T-cell (primary cell): ENCODE results near the gene PRKCA. TPM values are rescaled to one million over a fixed set of nuclear protein-coding genes. Genes with fewer than 3 reads are reported as not detected.
"Not testable (repeated sequence)": the region's sequence is repeated elsewhere in the genome, so short reads cannot be mapped to it uniquely, and the experiment has no call there.

Experiments used
- ATAC-seq, 4 experiments: fragments of 200-7000 bp in 3 of 4; fragments of 150-1000 bp in 1 of 4; cut with Tn5 transposase; replicated peaks in 1 of 4; 1 replicate in 3 of 4; 2 replicates in 1 of 4; pipeline ENCODE4 v1.10.0; 2021; ENCODE audit warnings: moderate library complexity in 3 of 4, mild to moderate bottlenecking in 2 of 4, moderate number of reproducible peaks in 1 of 4
- CTCF ChIA-PET, 2 donors: fragments of 300-600 bp; sonication (Branson Sonifier 250); formaldehyde crosslinking; loops; one replicate each; lab custom pipeline; 2022; ENCODE audit warnings: antibody characterized with exemption in 2 of 2; lab: Charles Lee
- POLR2A ChIA-PET, 2 donors: fragments of 300-600 bp; sonication (Branson Sonifier 250); formaldehyde crosslinking; loops; one replicate each; lab custom pipeline; 2022; ENCODE audit warnings: antibody characterized with exemption in 2 of 2; lab: Charles Lee
- DNase-seq, 35 experiments: peaks; one replicate each; pipeline versions ENCODE4 v3.0.0 to v3.0.0-alpha.2; 2013 to 2023
- H3K27ac ChIP-seq: one replicate; pipeline ENCODE4 v1.5.1; 2013; ENCODE audit warnings: low read length
- H3K27me3 ChIP-seq, 2 experiments: replicated peaks in 1 of 2; 1 replicate in 1 of 2; 2 replicates in 1 of 2; pipeline versions ENCODE4 v1.6.1 to v1.7.0; 2013; ENCODE audit warnings: low read length in 1 of 2, mixed read lengths in 1 of 2; ENCODE audit not compliant: control insufficient read depth in 2 of 2, insufficient read depth in 2 of 2; ENCODE audit errors: extremely low read depth in 1 of 2
- H3K36me3 ChIP-seq, 2 donors: 1 replicate in 1 of 2; 2 replicates in 1 of 2; pipeline versions ENCODE4 v1.6.1 to v1.7.0; 2013; ENCODE audit warnings: low read length in 1 of 2; ENCODE audit not compliant: control insufficient read depth in 2 of 2, insufficient read depth in 1 of 2; ENCODE audit errors: extremely low read depth in 1 of 2
- H3K4me1 ChIP-seq, 2 experiments: 1 replicate in 1 of 2; 2 replicates in 1 of 2; pipeline versions ENCODE4 v1.6.1 to v1.7.0; 2013; ENCODE audit warnings: low read length in 2 of 2, mixed read lengths in 1 of 2; ENCODE audit not compliant: insufficient read depth in 2 of 2, control insufficient read depth in 1 of 2; ENCODE audit errors: extremely low read depth in 1 of 2
- H3K4me3 ChIP-seq, 2 donors: 1 replicate in 1 of 2; 2 replicates in 1 of 2; pipeline versions ENCODE4 v1.5.1 to v1.7.0; 2013; ENCODE audit warnings: mild to moderate bottlenecking in 2 of 2, low read length in 1 of 2, moderate library complexity in 1 of 2; ENCODE audit not compliant: control insufficient read depth in 1 of 2; ENCODE audit errors: extremely low read depth in 1 of 2
- H3K9me3 ChIP-seq: 2 replicates; pipeline ENCODE4 v1.7.0; 2013
- H3K27ac Mint-ChIP-seq, 2 donors: one replicate each; pipeline ENCODE4 v1.8.0; 2020 to 2021; ENCODE audit warnings: mild to moderate bottlenecking in 2 of 2, mixed read lengths in 2 of 2
- H3K27me3 Mint-ChIP-seq, 2 donors: one replicate each; pipeline ENCODE4 v1.8.0; 2021 to 2022; ENCODE audit warnings: mixed read lengths in 2 of 2
- H3K36me3 Mint-ChIP-seq: one replicate; pipeline ENCODE4 v1.8.0; 2021; ENCODE audit warnings: mixed read lengths
- H3K4me1 Mint-ChIP-seq, 3 donors: one replicate each; pipeline ENCODE4 v1.8.0; 2020 to 2022; ENCODE audit warnings: mixed read lengths in 3 of 3, mild to moderate bottlenecking in 1 of 3
- H3K4me3 Mint-ChIP-seq, 3 donors: one replicate each; pipeline ENCODE4 v1.8.0; 2020 to 2022; ENCODE audit warnings: mild to moderate bottlenecking in 3 of 3, mixed read lengths in 3 of 3, moderate library complexity in 3 of 3
- H3K9me3 Mint-ChIP-seq, 3 donors: one replicate each; pipeline ENCODE4 v1.8.0; 2020 to 2022; ENCODE audit warnings: mixed read lengths in 3 of 3
- WGBS: methylation state at CpG from one replicate; pipeline ENCODE4 v1.1.5; 2013; ENCODE audit warnings: missing lambda C conversion rate; ENCODE audit not compliant: insufficient coverage; 5-methylcytosine and 5-hydroxymethylcytosine counted together
- total RNA-seq, 35 experiments: library from RNA in 6 of 35; stranded (reverse) in 6 of 35; fragments of 120-200 nt in 1 of 35; gene quantifications; one replicate each; pipeline versions ENCODE4 v1.2.1 to v1.2.4 and lab custom pipeline; 2013 to 2026

PRKCA gene
- total RNA-seq, 5 donors from 2014 or later (not counting 1 experiment from before 2014, with no cell fraction given), result 75.9 to 128 (median 82.0) TPM

DNA sequence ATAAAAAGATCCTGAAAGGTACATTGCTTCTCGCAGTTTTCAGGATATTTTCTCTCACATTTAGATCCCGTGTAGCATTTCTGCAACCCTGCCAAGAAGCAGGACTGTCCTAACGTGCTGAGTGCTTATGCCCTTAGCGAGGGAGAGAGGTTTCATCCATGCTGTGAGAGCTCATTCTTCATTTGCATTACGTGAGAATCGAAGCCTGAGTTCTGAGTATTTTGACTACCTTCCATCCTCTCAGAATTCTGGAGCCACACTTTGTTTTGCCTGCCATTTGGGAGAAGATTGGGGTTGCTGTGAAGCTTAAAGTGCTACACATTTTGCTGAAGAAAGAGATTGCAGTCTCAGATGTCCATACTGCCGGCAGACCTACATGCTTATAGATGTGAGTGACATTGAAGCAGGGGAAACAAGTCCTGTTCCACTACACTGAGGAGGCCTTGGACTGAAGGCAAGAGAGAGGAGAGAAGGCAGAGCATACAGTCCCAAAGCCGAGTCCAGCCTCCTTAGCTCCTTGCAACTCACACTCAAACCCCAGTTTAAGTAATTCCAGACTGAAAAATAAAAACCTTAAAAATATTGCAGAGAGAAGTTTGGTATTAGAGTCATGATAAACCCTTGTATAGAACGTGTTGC, 183.0 kb downstream of the PRKCA start:
- ChIA-PET POLR2A (no interaction called here), CTCF (interaction anchor here in 1 of 2 donors (0.6 kb wide), 1 partner anchor 17 kb away, joined by 3 read pairs; no protein-coding TSS in a partner anchor)
- Mint-ChIP-seq H3K27me3 (no peaks in the 10 kb centered on the region), H3K4me3 (no peak overlapping the region), H3K9me3 (no peaks in the 10 kb centered on the region), H3K27ac (no peak overlapping the region), H3K36me3 (peaks cover 5% of the 10 kb centered on the region), H3K4me1 (peaks cover 56 to 75% (median 59%) of the 10 kb centered on the region in 3 donors)
- Histone ChIP-seq H3K9me3 (no peaks in the 10 kb centered on the region), H3K4me3 (no peak overlapping the region), H3K27me3 (no peaks in the 10 kb centered on the region), H3K4me1 (peaks cover 0 to under 1% of the 10 kb centered on the region in 2 experiments), H3K27ac (no peak overlapping the region), H3K36me3 (peaks cover 0 to 2% of the 10 kb centered on the region in 2 donors)
- DNase-seq (no peak), ATAC-seq (no peak)
- WGBS, result 92% methylated on average over 6 of the region's 9 CpGs

DNA sequence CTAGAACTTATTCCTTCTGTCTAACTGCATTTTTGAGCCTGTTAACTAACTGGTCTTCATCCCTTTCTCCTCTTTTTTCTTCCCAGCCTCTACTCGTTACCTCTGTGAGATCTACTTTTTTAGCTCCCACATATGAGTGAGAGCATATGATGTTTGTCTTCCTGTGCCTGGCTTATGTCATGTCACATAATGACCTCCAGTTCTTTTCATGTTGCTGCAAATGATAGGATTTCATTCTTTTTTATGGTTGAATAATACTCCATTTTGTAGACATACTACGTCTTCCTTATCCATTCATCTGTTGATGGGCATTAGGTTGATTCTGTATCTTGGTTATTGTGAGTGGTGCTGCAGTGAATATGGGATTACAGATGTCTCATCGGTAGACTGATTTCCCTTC, 184.7 kb downstream of the PRKCA start:
- DNase-seq, result no peak
- WGBS, result no CpG with 5 or more reads among the region's 3 CpGs
- Histone ChIP-seq H3K4me1 (peaks cover 0 to 4% of the 10 kb centered on the region in 2 experiments), H3K9me3 (no peaks in the 10 kb centered on the region), H3K27me3 (no peaks in the 10 kb centered on the region), H3K27ac (no peak overlapping the region), H3K36me3 (no peaks in the 10 kb centered on the region), H3K4me3 (no peak overlapping the region)
- H3K27me3 Mint-ChIP-seq, result no peaks in the 10 kb centered on the region
- peaks cover 6% of the 10 kb centered on the region for H3K36me3 Mint-ChIP-seq
- ChIA-PET POLR2A (no interaction called here), CTCF (no interaction called here)
- H3K4me1 Mint-ChIP-seq, result peaks cover 61 to 79% (median 68%) of the 10 kb centered on the region in 3 donors
- H3K9me3 Mint-ChIP-seq, result no peaks in the 10 kb centered on the region
- no peak for ATAC-seq
- no peak overlapping the region for H3K27ac Mint-ChIP-seq
- no peak overlapping the region for H3K4me3 Mint-ChIP-seq

DNA sequence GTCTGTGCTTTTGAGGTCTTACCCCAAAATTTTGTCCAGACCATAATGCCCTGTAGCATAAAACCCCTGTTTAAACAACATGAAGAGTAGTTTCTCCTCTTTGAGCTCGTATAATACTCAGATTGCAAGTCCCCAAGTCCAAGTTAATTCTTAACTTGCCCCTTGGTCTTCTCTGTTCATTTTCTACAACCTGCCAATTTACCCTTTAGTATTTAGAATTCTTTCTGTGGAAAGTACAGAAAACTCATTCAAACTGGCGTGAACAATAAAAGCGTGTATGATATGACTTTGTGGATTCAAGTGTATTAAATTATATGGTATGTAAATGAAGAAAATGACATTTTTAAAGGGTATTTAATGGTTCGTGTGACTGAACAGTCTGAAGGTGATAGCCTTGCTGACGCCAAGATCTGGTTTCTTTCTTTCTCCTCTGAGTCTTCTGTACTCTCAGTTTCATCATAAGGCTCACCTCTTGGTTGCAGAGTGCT, 185.6 kb downstream of the PRKCA start:
- Histone ChIP-seq H3K36me3 (no peaks in the 10 kb centered on the region), H3K4me3 (no peak overlapping the region), H3K27ac (no peak overlapping the region), H3K27me3 (no peaks in the 10 kb centered on the region), H3K9me3 (no peaks in the 10 kb centered on the region), H3K4me1 (peaks cover 0 to 6% of the 10 kb centered on the region in 2 experiments)
- H3K36me3 Mint-ChIP-seq, result peaks cover 11% of the 10 kb centered on the region
- H3K4me1 Mint-ChIP-seq, result peaks cover 64 to 88% (median 71%) of the 10 kb centered on the region in 3 donors
- H3K4me3 Mint-ChIP-seq, result no peak overlapping the region
- peak overlapping the region in 1 of 2 donors; percentile 12 for H3K27ac Mint-ChIP-seq
- DNase-seq (no peak), ATAC-seq (no peak)
- ChIA-PET CTCF (interaction anchor here in 1 of 2 donors (0.6 kb wide), 1 partner anchor 1134 kb away, joined by 5 read pairs; no protein-coding TSS in a partner anchor), POLR2A (no interaction called here)
- H3K27me3 Mint-ChIP-seq, result no peaks in the 10 kb centered on the region
- 100% methylated on average over 2 of the region's 5 CpGs for WGBS
- no peaks in the 10 kb centered on the region for H3K9me3 Mint-ChIP-seq

DNA sequence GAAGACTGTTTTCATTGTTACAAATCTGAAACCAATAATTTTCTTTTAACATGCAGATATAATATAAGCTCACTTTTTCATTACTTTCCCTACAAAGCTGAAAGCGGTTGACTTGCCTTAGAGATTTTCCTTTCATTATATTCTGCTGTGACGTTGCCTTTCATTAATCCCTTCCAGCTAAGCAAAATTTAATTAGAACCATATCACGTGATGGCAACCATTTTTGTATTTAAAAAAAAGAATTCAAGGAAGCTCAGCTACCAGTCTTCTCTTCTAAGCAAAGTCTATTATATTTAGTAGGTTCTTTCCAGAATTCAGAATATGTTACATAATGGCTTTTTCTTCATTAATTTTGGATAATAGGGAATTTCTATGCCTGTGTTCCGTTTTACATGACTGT, 186.5 kb downstream of the PRKCA start:
- peaks cover 71 to 94% (median 75%) of the 10 kb centered on the region in 3 donors for H3K4me1 Mint-ChIP-seq

DNA sequence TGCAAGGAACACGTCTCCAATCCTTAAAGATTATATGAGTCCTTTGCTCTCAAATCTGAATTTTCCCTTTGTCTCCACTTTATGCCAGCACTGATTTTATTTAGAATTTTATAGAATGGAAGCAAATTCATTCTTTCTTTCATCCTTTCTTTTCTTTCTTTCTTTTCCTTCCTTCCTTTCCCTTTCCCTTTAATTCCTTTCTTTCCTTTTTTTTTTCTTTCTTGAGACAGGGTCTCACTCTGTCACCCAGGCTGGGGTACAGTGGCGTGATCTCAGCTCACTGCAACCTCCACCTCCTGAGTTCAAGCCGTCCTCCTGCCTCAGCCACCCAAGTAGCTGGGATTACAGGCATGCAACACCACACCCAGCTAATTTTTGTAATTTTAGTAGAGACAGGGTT, 187.2 kb downstream of the PRKCA start:
- H3K27me3 Mint-ChIP-seq, H3K9me3 ChIP-seq, H3K4me3 Mint-ChIP-seq, H3K27ac Mint-ChIP-seq, H3K9me3 Mint-ChIP-seq, H3K4me3 ChIP-seq, DNase-seq, CTCF ChIA-PET, H3K27me3 ChIP-seq, H3K27ac ChIP-seq, H3K36me3 ChIP-seq, POLR2A ChIA-PET, ATAC-seq: not testable (repeated sequence)
- H3K4me1 ChIP-seq, result peaks cover 5 to 16% of the 10 kb centered on the region in 2 experiments
- Mint-ChIP-seq H3K36me3 (peaks cover 14% of the 10 kb centered on the region), H3K4me1 (peaks cover 73 to 94% (median 79%) of the 10 kb centered on the region in 3 donors)
- WGBS, result 100% methylated on average over 1 of the region's 3 CpGs

More for the DNA sequence above, 186.5 kb downstream of the PRKCA start:
- Mint-ChIP-seq H3K27ac (no peak overlapping the region), H3K36me3 (peaks cover 11% of the 10 kb centered on the region), H3K9me3 (no peaks in the 10 kb centered on the region), H3K27me3 (no peaks in the 10 kb centered on the region), H3K4me3 (no peak overlapping the region)
- Histone ChIP-seq H3K9me3 (no peaks in the 10 kb centered on the region), H3K27ac (no peak overlapping the region), H3K4me1 (peaks cover 5 to 10% of the 10 kb centered on the region in 2 experiments), H3K4me3 (no peak overlapping the region), H3K36me3 (peaks cover 0 to 2% of the 10 kb centered on the region in 2 donors), H3K27me3 (no peaks in the 10 kb centered on the region)
- DNase-seq (no peak), ATAC-seq (no peak)
- no CpG with 5 or more reads among the region's 4 CpGs for WGBS
- POLR2A ChIA-PET, result no interaction called here
- CTCF ChIA-PET, result interaction anchor here in 1 of 2 donors (0.6 kb wide), 1 partner anchor 1133 kb away, joined by 5 read pairs; no protein-coding TSS in a partner anchor

DNA sequence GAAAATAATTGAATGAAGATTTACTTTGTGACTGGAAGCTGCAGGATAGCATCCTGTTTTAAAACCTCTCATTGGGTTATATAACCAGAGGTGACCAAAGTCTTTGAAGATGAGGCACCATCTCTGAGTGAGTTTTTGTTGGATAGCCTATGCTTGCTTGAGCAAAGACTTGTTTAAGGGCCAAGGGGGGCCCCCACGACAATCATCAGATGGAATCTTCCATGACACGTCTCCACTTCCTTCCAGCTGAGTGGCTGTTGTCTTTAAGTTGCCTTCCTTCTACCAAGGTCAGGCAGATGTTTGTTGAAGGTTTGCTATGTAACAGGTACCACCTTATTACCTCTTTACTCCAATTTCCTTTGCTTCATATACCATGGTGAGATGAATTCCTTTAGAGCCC, 188.8 kb downstream of the PRKCA start:
- H3K4me1 Mint-ChIP-seq, result peaks cover 74 to 87% (median 80%) of the 10 kb centered on the region in 3 donors
- no peaks in the 10 kb centered on the region for H3K27me3 ChIP-seq
- no CpG with 5 or more reads among the region's 2 CpGs for WGBS
- no peak overlapping the region for H3K4me3 Mint-ChIP-seq
- H3K27me3 Mint-ChIP-seq, result no peaks in the 10 kb centered on the region
- H3K9me3 ChIP-seq, result no peaks in the 10 kb centered on the region
- no peaks in the 10 kb centered on the region for H3K9me3 Mint-ChIP-seq
- peak overlapping the region; percentile 4 to 83 for H3K27ac Mint-ChIP-seq
- ChIA-PET CTCF (no interaction called here), POLR2A (no interaction called here)
- peaks cover 0 to 2% of the 10 kb centered on the region in 2 donors for H3K36me3 ChIP-seq
- H3K4me1 ChIP-seq, result peaks cover 5 to 16% of the 10 kb centered on the region in 2 experiments
- peaks cover 17% of the 10 kb centered on the region for H3K36me3 Mint-ChIP-seq
- DNase-seq (peak in 3 of 35 experiments; percentile 2 to 17 (median 10)), ATAC-seq (peak in 3 of 4 experiments; percentile 18 to 46 (median 23))
- H3K27ac ChIP-seq, result no peak overlapping the region
- no peak overlapping the region for H3K4me3 ChIP-seq
